Testis (tissue), 2 donors: ENCODE data around the gene SULT1B1.

Source experiments
- POLR2A ChIP-seq: fragments of 450-650 bp; IDR thresholded peaks from one replicate; pipeline ENCODE4 v1.6.1; 2017; ENCODE audit warnings: antibody characterized with exemption, mild to moderate bottlenecking, moderate library complexity
- TF ChIP-seq, protein P1 (sequence below), 3 experiments: fragments of 450-650 bp in 2 of 3; fragments of 200-600 bp in 1 of 3; sonication (generic) in 1 of 3; IDR thresholded peaks; one replicate each; pipeline ENCODE4 v1.5.1; 2016 to 2019; ENCODE audit warnings: antibody characterized with exemption in 3 of 3, mild to moderate bottlenecking in 2 of 3, moderate library complexity in 1 of 3

GRCh38 chr4:69702201-69702600, 58.2 kb downstream of the SULT1B1 start:
- TF ChIP-seq, protein P1, sequence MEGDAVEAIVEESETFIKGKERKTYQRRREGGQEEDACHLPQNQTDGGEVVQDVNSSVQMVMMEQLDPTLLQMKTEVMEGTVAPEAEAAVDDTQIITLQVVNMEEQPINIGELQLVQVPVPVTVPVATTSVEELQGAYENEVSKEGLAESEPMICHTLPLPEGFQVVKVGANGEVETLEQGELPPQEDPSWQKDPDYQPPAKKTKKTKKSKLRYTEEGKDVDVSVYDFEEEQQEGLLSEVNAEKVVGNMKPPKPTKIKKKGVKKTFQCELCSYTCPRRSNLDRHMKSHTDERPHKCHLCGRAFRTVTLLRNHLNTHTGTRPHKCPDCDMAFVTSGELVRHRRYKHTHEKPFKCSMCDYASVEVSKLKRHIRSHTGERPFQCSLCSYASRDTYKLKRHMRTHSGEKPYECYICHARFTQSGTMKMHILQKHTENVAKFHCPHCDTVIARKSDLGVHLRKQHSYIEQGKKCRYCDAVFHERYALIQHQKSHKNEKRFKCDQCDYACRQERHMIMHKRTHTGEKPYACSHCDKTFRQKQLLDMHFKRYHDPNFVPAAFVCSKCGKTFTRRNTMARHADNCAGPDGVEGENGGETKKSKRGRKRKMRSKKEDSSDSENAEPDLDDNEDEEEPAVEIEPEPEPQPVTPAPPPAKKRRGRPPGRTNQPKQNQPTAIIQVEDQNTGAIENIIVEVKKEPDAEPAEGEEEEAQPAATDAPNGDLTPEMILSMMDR (IDR thresholded peaks at IDR 0.05), result no peak
- no peak for TF ChIP-seq POLR2A
